HG03439 (cell line): ENCODE results near the gene DRC7.

Experiments
- ATAC-seq: cut with Tn5 transposase; IDR thresholded peaks from one replicate; pipeline ENCODE4 v1.9.1; 2021; ENCODE audit warnings: mild to moderate bottlenecking, moderate library complexity; ENCODE audit not compliant: unreplicated experiment

Gene DRC7

GRCh38 chr16:57690782-57691471, 3.7 kb upstream of the DRC7 start:
- no peak for ATAC-seq

- ATAC-seq = no peak
These were observed 2.0 kb upstream of the DRC7 start for GRCh38 chr16:57692636-57693035.

- no peak for ATAC-seq
These were observed 1.1 kb upstream of the DRC7 start for GRCh38 chr16:57693550-57693949.

GRCh38 chr16:57694231-57694724, 328 bp upstream of the DRC7 start:
- ATAC-seq = no peak

- ATAC-seq = no peak
These were observed 1.1 kb downstream of the DRC7 start for GRCh38 chr16:57695680-57696069.

- no peak for ATAC-seq
These were observed 1.6 kb downstream of the DRC7 start for GRCh38 chr16:57696240-57696639.

- no peak for ATAC-seq
These were observed 3.4 kb downstream of the DRC7 start for GRCh38 chr16:57697896-57698537.

GRCh38 chr16:57698812-57699405, 4.3 kb downstream of the DRC7 start:
- no peak for ATAC-seq

- ATAC-seq = no peak
These were observed 4.9 kb downstream of the DRC7 start for GRCh38 chr16:57699481-57699880.

- ATAC-seq = no peak
These were observed 5.3 kb downstream of the DRC7 start for GRCh38 chr16:57699899-57700298.

GRCh38 chr16:57700781-57701551, 6.4 kb downstream of the DRC7 start:
- no peak for ATAC-seq

GRCh38 chr16:57701759-57702371, 7.3 kb downstream of the DRC7 start:
- ATAC-seq = no peak

GRCh38 chr16:57703416-57704010, 8.9 kb downstream of the DRC7 start:
- no peak for ATAC-seq

- ATAC-seq = no peak
These were observed 9.7 kb downstream of the DRC7 start for GRCh38 chr16:57704011-57704904.

GRCh38 chr16:57704905-57705852, 10.6 kb downstream of the DRC7 start:
- ATAC-seq = no peak

- no peak for ATAC-seq
These were observed 12.1 kb downstream of the DRC7 start for GRCh38 chr16:57706717-57707116.

- no peak for ATAC-seq
These were observed 12.7 kb downstream of the DRC7 start for GRCh38 chr16:57707331-57707730.

GRCh38 chr16:57708168-57708567, 13.6 kb downstream of the DRC7 start:
- no peak for ATAC-seq
